SJSA1 (cell line): ENCODE results near the gene SAMD15. TPM values are rescaled to one million over a fixed set of nuclear protein-coding genes. Genes with fewer than 3 reads are reported as not detected.

Source experiments
- DNase-seq, 2 experiments: peaks; one replicate each; pipeline ENCODE4 v3.0.0-alpha.2; 2015 to 2020; ENCODE audit warnings: low spot score in 2 of 2, low read depth in 1 of 2
- H3K27ac ChIP-seq: fragments of 250-450 bp; sonication (Bioruptor Pico); 2 replicates; pipeline ENCODE4 v1.5.1; 2020; ENCODE audit warnings: mild to moderate bottlenecking, moderate library complexity
- H3K27me3 ChIP-seq: fragments of 250-450 bp; sonication (Bioruptor Pico); replicated peaks from 2 replicates; pipeline ENCODE4 v1.5.1; 2020; ENCODE audit warnings: mild to moderate bottlenecking, moderate library complexity
- H3K36me3 ChIP-seq: fragments of 250-450 bp; sonication (Bioruptor Pico); 2 replicates; pipeline ENCODE4 v1.5.1; 2020; ENCODE audit warnings: mild to moderate bottlenecking
- H3K4me1 ChIP-seq: fragments of 250-450 bp; sonication (Bioruptor Pico); replicated peaks from 2 replicates; pipeline ENCODE4 v1.6.1; 2021; ENCODE audit warnings: mild to moderate bottlenecking
- H3K4me3 ChIP-seq: fragments of 250-450 bp; sonication (Bioruptor Pico); 2 replicates; pipeline ENCODE4 v1.5.1; 2020; ENCODE audit warnings: mild to moderate bottlenecking
- H3K9me3 ChIP-seq: fragments of 250-450 bp; sonication (Bioruptor Pico); replicated peaks from 2 replicates; pipeline ENCODE4 v1.5.1; 2020; ENCODE audit warnings: mild to moderate bottlenecking
- total RNA-seq: library from RNA; depleted of rRNA; stranded (reverse); fragments of >200 nt; shearing (Covaris generic); gene quantifications from 2 replicates; pipeline ENCODE4 v1.2.3, GENCODE V29; 2014

SAMD15 gene
- total RNA-seq, 1 experiment from 2014 or later, result 0.82 TPM

DNA sequence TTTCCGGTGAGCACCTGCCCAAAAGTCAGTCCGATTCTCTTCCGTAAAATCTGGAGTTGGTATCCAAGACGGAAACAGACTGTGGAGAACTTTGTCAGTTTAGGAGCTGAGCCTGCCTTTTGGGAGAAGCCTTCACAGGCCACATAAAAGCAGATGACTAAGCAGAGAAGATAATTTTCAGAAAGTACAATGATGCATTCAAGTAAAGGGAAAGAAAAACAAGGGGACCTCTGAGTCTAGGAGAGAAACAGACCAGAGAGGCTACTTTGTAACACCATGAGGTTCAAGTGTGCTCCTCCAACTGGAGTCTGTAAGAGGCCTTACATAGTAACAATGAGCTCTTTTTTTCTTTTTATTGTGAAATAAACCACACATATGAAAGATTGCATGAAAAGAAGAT, 21.4 kb upstream of the SAMD15 start:
- Histone ChIP-seq H3K9me3 (no peaks in the 10 kb centered on the region), H3K4me3 (no peak overlapping the region), H3K27ac (no peak overlapping the region), H3K36me3 (no peaks in the 10 kb centered on the region), H3K27me3 (no peaks in the 10 kb centered on the region), H3K4me1 (no peaks in the 10 kb centered on the region)
- no peak for DNase-seq

DNA sequence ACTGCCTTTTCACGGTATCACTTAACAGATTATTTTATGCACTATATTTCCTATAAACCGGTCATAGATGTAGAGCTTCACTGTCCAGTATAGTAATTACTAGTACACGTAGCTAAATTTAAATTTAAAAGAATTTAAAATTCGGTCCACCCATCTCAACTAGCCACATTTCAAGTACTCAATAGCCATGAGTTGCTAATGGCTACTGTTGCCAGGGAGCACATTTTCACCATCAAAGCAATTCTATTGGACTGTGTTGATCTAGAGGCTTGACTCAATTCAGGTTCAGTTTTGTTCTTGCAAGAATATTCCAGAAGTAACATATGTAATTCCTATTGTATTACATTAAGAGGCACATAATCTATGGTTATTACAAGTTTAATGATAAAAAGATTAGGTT, 20.3 kb upstream of the SAMD15 start:
- Histone ChIP-seq H3K4me3 (no peak overlapping the region), H3K4me1 (no peaks in the 10 kb centered on the region), H3K27ac (no peak overlapping the region), H3K27me3 (no peaks in the 10 kb centered on the region), H3K36me3 (no peaks in the 10 kb centered on the region), H3K9me3 (no peaks in the 10 kb centered on the region)
- DNase-seq, result no peak

DNA sequence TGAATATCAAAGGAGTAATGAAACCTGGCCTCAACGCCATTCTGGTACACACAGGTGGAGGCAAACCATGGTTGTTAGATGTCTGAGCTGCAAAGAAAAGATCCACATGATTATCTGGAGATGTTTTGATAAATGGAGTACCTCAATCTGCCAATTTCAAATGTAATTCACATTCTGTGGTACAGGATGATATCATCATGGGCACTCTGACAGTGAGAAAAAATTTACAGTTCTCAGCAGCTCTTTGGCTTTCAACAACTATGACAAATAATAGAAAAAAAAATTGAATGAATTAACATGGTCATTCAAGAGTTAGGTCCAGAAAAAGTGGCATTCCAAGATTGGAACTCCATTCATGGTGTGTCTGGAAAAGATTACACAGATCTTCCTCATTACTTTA, 17.6 kb upstream of the SAMD15 start:
- H3K9me3 ChIP-seq, result no peaks in the 10 kb centered on the region
- no peak overlapping the region for H3K27ac ChIP-seq
- H3K27me3 ChIP-seq, result no peaks in the 10 kb centered on the region
- H3K4me1 ChIP-seq, result no peaks in the 10 kb centered on the region
- no peak for DNase-seq
- no peak overlapping the region for H3K4me3 ChIP-seq
- no peaks in the 10 kb centered on the region for H3K36me3 ChIP-seq

DNA sequence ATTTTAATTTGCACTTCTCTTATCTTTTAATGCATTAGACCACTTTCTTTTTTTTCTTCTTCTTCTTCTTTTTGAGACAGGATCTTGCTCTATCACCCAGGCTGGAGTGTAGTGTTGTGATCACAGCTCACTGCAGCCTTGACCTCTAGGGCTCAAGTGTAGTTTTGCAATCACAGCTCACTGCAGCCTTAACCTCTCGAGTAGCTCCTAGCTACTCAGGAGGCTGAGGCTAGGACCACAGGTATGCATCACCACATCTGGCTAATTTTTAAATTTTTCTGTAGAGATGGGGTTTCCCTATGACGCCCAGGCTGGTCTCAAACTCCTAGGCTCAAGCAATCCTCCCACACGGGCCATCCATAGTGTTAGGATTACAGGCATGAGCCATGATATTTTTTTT, 13.0 kb upstream of the SAMD15 start:
- DNase-seq, result no peak
- Histone ChIP-seq H3K4me3 (no peak overlapping the region), H3K4me1 (no peaks in the 10 kb centered on the region), H3K9me3 (no peaks in the 10 kb centered on the region), H3K27me3 (no peaks in the 10 kb centered on the region), H3K27ac (no peak overlapping the region), H3K36me3 (no peaks in the 10 kb centered on the region)

DNA sequence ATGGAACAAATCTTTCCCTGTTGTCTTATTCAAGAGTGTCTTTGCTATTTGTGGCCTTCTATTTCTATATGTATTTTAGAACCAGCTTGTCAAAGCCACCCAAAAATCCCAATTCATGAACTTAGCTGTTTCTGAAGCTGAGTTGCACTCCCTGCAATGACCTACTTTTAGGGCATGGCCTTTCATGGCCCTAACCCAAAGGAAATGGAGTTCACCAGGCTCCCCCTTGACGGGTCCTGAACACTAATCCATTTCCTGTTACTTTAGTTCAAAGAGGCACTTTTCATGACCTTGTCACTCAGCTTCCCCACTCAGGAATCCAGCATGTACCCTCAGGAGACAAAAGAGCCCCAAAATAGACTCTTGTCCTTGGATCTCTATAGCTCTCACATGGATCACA, 7.9 kb upstream of the SAMD15 start:
- Histone ChIP-seq H3K27ac (no peak overlapping the region), H3K27me3 (no peaks in the 10 kb centered on the region), H3K4me3 (no peak overlapping the region), H3K4me1 (no peaks in the 10 kb centered on the region), H3K9me3 (no peaks in the 10 kb centered on the region), H3K36me3 (no peaks in the 10 kb centered on the region)
- no peak for DNase-seq

DNA sequence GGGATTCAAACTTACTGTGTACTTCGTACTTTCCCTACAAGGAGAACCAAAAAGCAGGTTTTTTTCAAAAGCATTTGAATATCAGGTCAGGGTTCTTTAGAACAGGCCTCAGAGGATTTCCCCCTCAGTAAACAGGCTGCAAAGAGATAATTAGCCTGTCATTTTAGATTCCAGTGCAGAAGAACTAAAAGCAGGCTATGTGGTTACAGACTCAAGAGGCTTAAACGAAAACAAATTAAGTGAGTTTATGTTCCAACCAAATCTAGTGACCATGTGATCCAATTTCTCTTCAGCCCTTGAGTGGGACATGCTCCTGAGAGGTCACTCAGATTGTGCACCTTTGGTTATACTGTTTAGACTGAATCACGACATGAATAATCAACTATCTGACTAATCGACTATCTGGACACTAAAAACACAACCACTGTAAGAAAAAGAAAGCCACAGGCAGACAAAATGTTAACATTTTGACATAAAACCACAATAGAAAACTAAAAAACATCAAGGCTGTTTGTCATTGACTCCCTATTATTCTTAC, 4.8 kb upstream of the SAMD15 start:
- Histone ChIP-seq H3K36me3 (peaks cover 3% of the 10 kb centered on the region; the same call in 1 of the 2 replicates), H3K27me3 (no peaks in the 10 kb centered on the region), H3K9me3 (no peaks in the 10 kb centered on the region), H3K27ac (no peak overlapping the region), H3K4me1 (peaks cover 11% of the 10 kb centered on the region; the same call in 1 of the 2 replicates), H3K4me3 (no peak overlapping the region)
- no peak for DNase-seq

DNA sequence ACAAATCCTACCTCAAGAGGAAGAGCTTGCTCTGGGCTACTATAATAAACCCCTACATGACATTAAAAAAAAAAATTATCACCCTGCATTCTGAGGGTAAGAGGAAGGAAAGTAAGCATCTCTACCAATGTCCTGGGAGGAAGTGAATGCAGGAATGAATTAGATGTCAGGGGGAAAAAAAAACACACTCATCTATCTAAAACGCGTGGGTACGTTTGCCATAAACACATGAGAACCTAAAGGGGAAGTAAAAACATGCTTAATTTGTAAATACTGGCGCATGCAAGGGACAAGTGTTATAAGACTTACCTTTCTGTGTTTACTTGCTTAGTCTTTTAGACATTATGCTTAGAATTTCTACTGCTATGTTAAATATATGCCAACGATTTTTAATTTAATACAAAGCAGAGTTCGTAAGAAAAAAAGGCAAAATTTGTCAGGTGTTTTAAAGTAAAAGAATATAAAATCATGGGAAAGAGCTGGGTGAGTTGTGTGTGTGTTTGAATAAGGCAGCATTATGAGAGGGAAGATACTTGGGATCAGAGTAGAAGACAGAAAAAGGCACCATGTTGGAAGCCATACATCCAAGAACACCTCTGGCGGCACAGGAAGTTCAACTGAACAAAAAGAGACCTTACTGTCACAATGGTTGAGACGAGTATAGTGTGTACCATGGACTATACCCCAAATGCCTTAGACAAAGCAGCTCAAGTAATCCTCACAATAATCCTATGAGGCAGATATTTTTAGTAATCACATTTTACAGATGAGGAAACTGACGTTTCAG, 1.8 kb upstream of the SAMD15 start:
- DNase-seq, result no peak
- Histone ChIP-seq H3K36me3 (peaks cover 3% of the 10 kb centered on the region; the same call in 1 of the 2 replicates), H3K4me3 (no peak overlapping the region), H3K4me1 (peaks cover 15% of the 10 kb centered on the region; the same call in 1 of the 2 replicates), H3K9me3 (no peaks in the 10 kb centered on the region), H3K27ac (no peak overlapping the region), H3K27me3 (no peaks in the 10 kb centered on the region)

DNA sequence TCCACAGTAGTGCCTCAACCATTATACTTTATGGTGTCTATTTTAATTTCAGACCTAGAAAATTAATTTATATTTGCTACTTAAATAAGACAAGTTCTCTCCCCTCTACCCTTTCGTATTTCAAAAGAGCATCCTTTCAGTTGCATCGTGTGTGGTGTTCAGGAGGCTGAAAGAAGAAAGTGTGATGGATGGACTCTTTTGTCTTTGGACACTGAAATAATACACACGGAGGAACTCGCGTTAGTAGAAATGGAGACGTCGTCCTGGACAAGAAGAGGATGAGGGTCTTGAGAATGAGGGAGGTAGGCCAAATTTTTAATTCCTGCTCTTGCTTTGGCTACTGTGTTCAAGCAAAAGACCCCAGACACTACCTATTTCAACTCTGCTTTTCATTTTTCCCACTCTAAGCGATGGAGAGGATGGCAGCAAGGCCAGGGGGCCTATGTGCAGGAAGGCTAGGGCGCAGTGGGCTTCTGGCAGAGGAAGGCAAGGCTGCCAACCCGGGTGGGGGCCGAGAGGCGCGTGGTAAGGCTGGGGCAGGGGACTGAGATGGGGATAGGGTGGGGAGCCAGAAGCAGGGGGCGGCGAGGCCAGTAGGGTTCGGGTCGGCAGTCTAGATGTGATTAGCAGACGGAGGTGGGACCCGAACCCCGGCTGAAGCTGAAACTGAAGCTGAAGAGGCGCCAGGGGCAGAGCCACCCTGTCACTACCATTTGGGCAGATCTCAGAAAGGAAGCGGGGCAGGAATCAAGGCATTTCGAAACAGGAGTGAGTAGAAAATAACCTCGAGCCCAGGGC, 1.0 kb upstream of the SAMD15 start:
- peak overlapping the region; percentile 59; the same call in 1 of the 2 replicates for H3K27ac ChIP-seq
- H3K4me1 ChIP-seq, result peaks cover 15% of the 10 kb centered on the region; the same call in 1 of the 2 replicates
- H3K27me3 ChIP-seq, result no peaks in the 10 kb centered on the region
- peak in 1 of 2 experiments; percentile 42 for DNase-seq
- H3K4me3 ChIP-seq, result peak overlapping the region; percentile 68
- no peaks in the 10 kb centered on the region for H3K9me3 ChIP-seq
- H3K36me3 ChIP-seq, result peaks cover 3% of the 10 kb centered on the region; the same call in 1 of the 2 replicates

DNA sequence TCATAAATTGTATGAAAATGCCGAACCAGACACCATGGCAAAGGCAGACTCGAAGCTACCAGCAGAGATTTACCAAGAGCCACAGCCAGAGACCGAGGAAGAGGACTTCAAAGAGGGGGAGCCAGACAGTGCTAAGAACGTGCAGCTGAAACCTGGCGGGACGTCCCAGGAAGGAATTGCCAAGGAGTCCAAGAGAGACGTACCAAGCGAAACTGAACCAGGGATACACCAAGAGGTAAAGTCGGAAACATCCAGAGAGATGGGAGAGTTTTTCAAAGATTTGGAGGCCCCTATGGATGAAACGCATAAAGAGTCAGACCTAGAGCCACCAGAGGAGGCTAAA, 294 bp downstream of the SAMD15 start:
- no peaks in the 10 kb centered on the region for H3K9me3 ChIP-seq
- H3K36me3 ChIP-seq, result peaks cover 3% of the 10 kb centered on the region; the same call in 1 of the 2 replicates
- no peaks in the 10 kb centered on the region for H3K27me3 ChIP-seq
- no peak for DNase-seq
- H3K4me3 ChIP-seq, result peak overlapping the region; percentile 68
- no peak overlapping the region for H3K27ac ChIP-seq
- H3K4me1 ChIP-seq, result peaks cover 15% of the 10 kb centered on the region; the same call in 1 of the 2 replicates

DNA sequence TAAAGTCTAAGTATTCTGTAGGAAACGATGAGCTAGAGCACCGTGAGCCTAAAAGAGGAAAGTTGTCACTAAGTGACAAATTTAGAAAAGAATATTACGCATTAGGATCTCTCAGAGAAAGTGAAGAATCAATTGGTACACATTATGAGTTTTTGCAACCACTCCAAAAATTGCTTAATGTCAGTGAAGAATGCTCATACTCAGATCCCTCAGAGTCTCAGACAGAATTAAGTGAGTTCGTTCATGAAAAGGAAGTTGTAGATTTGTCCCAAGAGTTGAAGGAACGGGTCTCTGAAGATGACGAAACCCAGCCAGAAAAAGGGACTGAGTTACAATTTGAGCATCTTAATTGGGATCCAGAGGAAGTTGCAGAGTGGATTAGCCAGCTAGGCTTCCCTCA, 1.5 kb downstream of the SAMD15 start:
- Histone ChIP-seq H3K4me1 (peaks cover 15% of the 10 kb centered on the region; the same call in 1 of the 2 replicates), H3K36me3 (peaks cover 3% of the 10 kb centered on the region; the same call in 1 of the 2 replicates), H3K4me3 (no peak overlapping the region), H3K27me3 (no peaks in the 10 kb centered on the region), H3K9me3 (no peaks in the 10 kb centered on the region), H3K27ac (no peak overlapping the region)
- no peak for DNase-seq

DNA sequence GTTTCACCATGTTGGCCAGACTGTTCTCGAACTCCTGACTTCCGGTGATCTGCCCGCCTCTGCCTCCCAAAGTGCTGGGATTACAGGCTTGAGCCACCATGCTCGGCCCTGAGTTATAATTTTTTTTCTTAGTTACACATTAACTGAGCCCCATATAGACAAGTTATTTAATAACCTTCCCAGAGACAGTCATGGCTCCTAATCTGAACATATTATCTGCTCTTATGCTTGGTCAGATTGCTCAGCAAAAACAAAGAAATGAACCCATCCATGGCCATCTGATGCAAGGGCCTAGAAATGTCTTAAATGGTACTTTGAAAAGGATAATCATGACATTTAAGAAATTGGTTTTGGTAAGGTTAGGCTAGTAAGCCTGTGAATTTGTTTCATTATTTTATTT, 13.0 kb downstream of the SAMD15 start:
- H3K36me3 ChIP-seq, result no peaks in the 10 kb centered on the region
- H3K9me3 ChIP-seq, result no peaks in the 10 kb centered on the region
- no peaks in the 10 kb centered on the region for H3K4me1 ChIP-seq
- DNase-seq, result no peak
- H3K4me3 ChIP-seq, result no peak overlapping the region
- H3K27ac ChIP-seq, result no peak overlapping the region
- H3K27me3 ChIP-seq, result no peaks in the 10 kb centered on the region

DNA sequence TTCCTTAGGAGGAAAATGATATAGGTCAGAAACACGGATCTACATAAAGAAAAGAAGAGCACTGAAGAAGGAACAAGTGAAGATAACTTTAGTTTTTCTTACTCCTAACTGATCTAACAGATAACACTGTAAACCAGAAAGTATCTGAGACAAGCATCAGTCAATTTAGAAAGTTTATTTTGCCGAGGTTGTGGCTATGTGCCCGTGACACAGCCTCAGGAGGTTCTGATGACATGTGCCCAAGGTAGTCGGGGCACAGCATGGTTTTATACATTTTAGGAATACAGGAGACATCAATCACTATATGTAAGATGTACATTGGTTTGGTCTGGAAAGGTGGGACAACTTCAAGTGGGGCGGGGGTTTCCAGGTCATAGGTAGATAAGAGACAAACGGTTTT, 23.0 kb downstream of the SAMD15 start:
- Histone ChIP-seq H3K4me1 (no peaks in the 10 kb centered on the region), H3K9me3 (no peaks in the 10 kb centered on the region), H3K27ac (no peak overlapping the region), H3K27me3 (no peaks in the 10 kb centered on the region), H3K4me3 (no peak overlapping the region), H3K36me3 (no peaks in the 10 kb centered on the region)
- no peak for DNase-seq

DNA sequence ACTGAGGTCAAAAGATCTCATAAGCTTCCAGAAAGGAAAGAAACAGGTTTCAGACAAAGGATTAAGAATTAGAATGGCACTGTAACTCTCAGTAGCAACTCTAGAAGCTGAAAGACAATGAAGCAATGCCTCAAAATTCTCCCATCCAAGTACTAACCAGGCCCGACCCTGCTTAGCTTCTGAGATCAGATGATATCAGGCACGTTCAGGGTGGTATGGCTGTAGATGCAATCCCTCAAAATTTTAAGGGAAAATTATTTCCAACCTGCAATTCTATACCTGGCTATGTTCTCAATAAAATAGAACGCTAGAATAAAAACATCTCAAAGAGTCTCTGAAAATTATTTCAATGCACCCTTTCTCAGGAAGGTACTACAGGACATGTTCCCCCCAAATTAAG, 26.6 kb downstream of the SAMD15 start:
- Histone ChIP-seq H3K27ac (no peak overlapping the region), H3K27me3 (no peaks in the 10 kb centered on the region), H3K36me3 (no peaks in the 10 kb centered on the region), H3K4me1 (no peaks in the 10 kb centered on the region), H3K9me3 (no peaks in the 10 kb centered on the region), H3K4me3 (no peak overlapping the region)
- no peak for DNase-seq

DNA sequence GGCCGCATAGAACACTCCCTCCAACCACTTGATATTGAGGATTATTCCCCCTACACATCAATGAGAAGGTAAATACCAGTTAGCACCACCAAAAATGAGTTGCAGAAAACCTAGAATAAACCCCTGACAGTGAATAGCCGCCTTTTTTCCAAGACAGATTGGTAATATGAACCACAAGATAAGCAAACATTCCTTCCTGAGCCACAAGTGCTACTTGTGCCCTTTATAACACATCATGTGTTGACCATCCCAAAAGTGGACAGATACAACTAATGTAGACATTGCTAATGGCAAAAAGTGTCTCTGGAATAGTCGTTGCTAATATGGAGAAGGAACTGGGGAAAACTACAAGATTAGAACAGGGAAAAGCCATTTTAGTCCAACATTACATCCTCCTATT, 28.9 kb downstream of the SAMD15 start:
- Histone ChIP-seq H3K27ac (no peak overlapping the region), H3K9me3 (no peaks in the 10 kb centered on the region), H3K36me3 (no peaks in the 10 kb centered on the region), H3K27me3 (no peaks in the 10 kb centered on the region), H3K4me1 (no peaks in the 10 kb centered on the region), H3K4me3 (no peak overlapping the region)
- DNase-seq, result no peak
